Fibroblast of lung (primary cell): Measurements from ENCODE around the gene IL16. TPM values are rescaled to one million over a fixed set of nuclear protein-coding genes. Genes with fewer than 3 reads are reported as not detected.
A peak's percentile ranks its signal among the peaks of the same experiment; 100 is the strongest.

Experiments used
- DNase-seq, 2 donors: peaks; one replicate each; pipeline versions ENCODE4 v3.0.0 to v3.0.0-alpha.2; 2010; ENCODE audit warnings: low read depth in 2 of 2
- H2AFZ ChIP-seq: 2 replicates; pipeline ENCODE4 v1.5.1; 2012; ENCODE audit warnings: low read length, control low read depth, inconsistent platforms
- H3K27ac ChIP-seq: 2 replicates; pipeline ENCODE4 v1.5.1; 2011; ENCODE audit warnings: low read length, control low read depth; ENCODE audit not compliant: insufficient read depth
- H3K27me3 ChIP-seq: 2 replicates; pipeline ENCODE4 v1.5.1; 2011; ENCODE audit warnings: mild to moderate bottlenecking, low read length; ENCODE audit not compliant: control insufficient read depth, insufficient read depth
- H3K36me3 ChIP-seq: 2 replicates; pipeline ENCODE4 v1.5.1; 2011; ENCODE audit warnings: low read length; ENCODE audit not compliant: control insufficient read depth, insufficient read depth
- H3K4me1 ChIP-seq: 2 replicates; pipeline ENCODE4 v1.5.1; 2011; ENCODE audit warnings: low read length; ENCODE audit not compliant: control insufficient read depth, insufficient read depth; ENCODE audit errors: extremely low read depth
- H3K4me2 ChIP-seq: 2 replicates; pipeline ENCODE4 v1.5.1; 2011; ENCODE audit warnings: low read length, control low read depth; ENCODE audit not compliant: insufficient read depth; ENCODE audit errors: extremely low read depth
- H3K4me3 ChIP-seq, 4 experiments: fragments of 200-600 bp in 1 of 4; sonication (generic) in 1 of 4; replicated peaks in 1 of 4; 2 replicates each; pipeline ENCODE4 v1.5.1; 2011 to 2016; ENCODE audit warnings: low read length in 4 of 4, low read depth in 3 of 4, mild to moderate bottlenecking in 3 of 4, control low read depth in 2 of 4, inconsistent platforms in 1 of 4, mixed read lengths in 1 of 4; ENCODE audit not compliant: insufficient read depth in 1 of 4; ENCODE audit errors: control extremely low read depth in 1 of 4
- H3K79me2 ChIP-seq: 2 replicates; pipeline ENCODE4 v1.5.1; 2012; ENCODE audit warnings: mild to moderate bottlenecking, low read length, inconsistent platforms; ENCODE audit not compliant: control insufficient read depth, insufficient read depth
- H3K9ac ChIP-seq: 2 replicates; pipeline ENCODE4 v1.5.1; 2011; ENCODE audit warnings: mild to moderate bottlenecking, low read length, control low read depth; ENCODE audit not compliant: insufficient read depth
- H3K9me3 ChIP-seq: 2 replicates; pipeline ENCODE4 v1.5.1; 2012; ENCODE audit warnings: low read depth, low read length; ENCODE audit not compliant: control insufficient read depth, insufficient read depth
- H4K20me1 ChIP-seq: 2 replicates; pipeline ENCODE4 v1.5.1; 2011; ENCODE audit warnings: low read length; ENCODE audit not compliant: control insufficient read depth, insufficient read depth; ENCODE audit errors: extremely low read depth
- CTCF ChIP-seq, 2 donors: IDR thresholded peaks in 1 of 2; conservative IDR thresholded peaks in 1 of 2; 1 replicate in 1 of 2; 2 replicates in 1 of 2; pipeline ENCODE4 v1.5.1; 2011 to 2012; ENCODE audit warnings: low read length in 2 of 2, control low read depth in 1 of 2, inconsistent platforms in 1 of 2, low read depth in 1 of 2, mild to moderate bottlenecking in 1 of 2
- EZH2 ChIP-seq: IDR thresholded peaks from 2 replicates; pipeline ENCODE4 v1.5.1; 2012; ENCODE audit warnings: low read length, control low read depth, mild to moderate bottlenecking; ENCODE audit errors: missing control alignments
- polyA plus RNA-seq, 2 donors: library from polyadenylated mRNA; depleted of rRNA in 1 of 2; stranded (reverse) in 1 of 2; unstranded in 1 of 2; fragments of >200 nt; gene quantifications; 2 replicates each; pipeline ENCODE4 v1.2.1, GENCODE V29; 2011 to 2012; ENCODE audit warnings: missing spikeins in 1 of 2
- total RNA-seq: library from RNA; depleted of rRNA; stranded (reverse); fragments of >200 nt; gene quantifications from 2 replicates; pipeline ENCODE4 v1.2.1, GENCODE V29; 2014

Gene IL16
- total and polyA plus RNA-seq, 2 donors (not counting 1 experiment from before 2014, with no cell fraction given), result 0.96 to 5.0 TPM

GRCh38 chr15:81337713-81338157, 141.1 kb downstream of the IL16 start:
- no peak overlapping the region for H3K9ac ChIP-seq
- H3K27ac ChIP-seq, result peak overlapping the region; percentile 24
- TF ChIP-seq CTCF (conservative IDR thresholded peaks at IDR 0.05 in 1 of 2, IDR thresholded peaks at IDR 0.05 in 1 of 2; ENCODE audit: low read depth in 1 of 2, low read length in 2 of 2) (no peak), EZH2 (no peak)
- H3K4me1 ChIP-seq, result peaks cover 12% of the 10 kb centered on the region
- no peak overlapping the region for H2AFZ ChIP-seq
- H3K36me3 ChIP-seq, result no peaks in the 10 kb centered on the region
- H3K9me3 ChIP-seq, result no peaks in the 10 kb centered on the region
- no peaks in the 10 kb centered on the region for H3K27me3 ChIP-seq
- peak overlapping the region; percentile 1 for H3K4me2 ChIP-seq
- DNase-seq, result peak in 1 of 2 donors; percentile 31
- no peaks in the 10 kb centered on the region for H3K79me2 ChIP-seq
- H3K4me3 ChIP-seq, result no peak overlapping the region
- H4K20me1 ChIP-seq, result no peaks in the 10 kb centered on the region

- Histone ChIP-seq H3K36me3 (no peaks in the 10 kb centered on the region), H3K79me2 (no peaks in the 10 kb centered on the region), H3K4me1 (peaks cover 12% of the 10 kb centered on the region), H3K27me3 (no peaks in the 10 kb centered on the region), H4K20me1 (no peaks in the 10 kb centered on the region), H3K4me3 (no peak overlapping the region), H3K27ac (peak overlapping the region; percentile 24), H3K4me2 (peak overlapping the region; percentile 36), H3K9ac (no peak overlapping the region), H3K9me3 (no peaks in the 10 kb centered on the region), H2AFZ (no peak overlapping the region)
- TF ChIP-seq CTCF (conservative IDR thresholded peaks at IDR 0.05 in 1 of 2, IDR thresholded peaks at IDR 0.05 in 1 of 2; ENCODE audit: low read depth in 1 of 2, low read length in 2 of 2) (no peak), EZH2 (no peak)
- peak; percentile 93 to 96 for DNase-seq
These were observed 141.7 kb downstream of the IL16 start for GRCh38 chr15:81338170-81339007.

GRCh38 chr15:81339321-81339720, 142.6 kb downstream of the IL16 start:
- no peak for DNase-seq
- H3K27me3 ChIP-seq, result no peaks in the 10 kb centered on the region
- no peak overlapping the region for H3K9ac ChIP-seq
- H3K27ac ChIP-seq, result no peak overlapping the region
- no peak overlapping the region for H2AFZ ChIP-seq
- TF ChIP-seq CTCF (conservative IDR thresholded peaks at IDR 0.05 in 1 of 2, IDR thresholded peaks at IDR 0.05 in 1 of 2; ENCODE audit: low read depth in 1 of 2, low read length in 2 of 2) (no peak), EZH2 (no peak)
- H3K36me3 ChIP-seq, result no peaks in the 10 kb centered on the region
- peaks cover 12% of the 10 kb centered on the region for H3K4me1 ChIP-seq
- no peak overlapping the region for H3K4me3 ChIP-seq
- H3K9me3 ChIP-seq, result no peaks in the 10 kb centered on the region
- H3K79me2 ChIP-seq, result no peaks in the 10 kb centered on the region
- H4K20me1 ChIP-seq, result no peaks in the 10 kb centered on the region
- H3K4me2 ChIP-seq, result no peak overlapping the region
